IMR-90 (cell line): ENCODE measurements around the gene SLC1A1. TPM values are rescaled to one million over a fixed set of nuclear protein-coding genes. Genes with fewer than 3 reads are reported as not detected.

ENCODE experiments used
- ATAC-seq: fragments of 200-7000 bp; cut with Tn5 transposase; 2 replicates; pipeline ENCODE4 v1.9.1; 2020; ENCODE audit warnings: low read depth, mild to moderate bottlenecking, moderate library complexity
- BruUV-seq: library from RNA; stranded (reverse); fragments of 400-500 nt; replicated peaks from 2 replicates; lab custom pipeline; 2021; lab: Mats Ljungman, UMichigan
- CTCF ChIA-PET: fragments of 300-600 bp; formaldehyde crosslinking; extraction: SDS; loops from one replicate; lab custom pipeline; 2021; ENCODE audit warnings: antibody characterized with exemption; lab: Yijun Ruan, JAX
- POLR2A ChIA-PET: fragments of 300-600 bp; sonication (Branson Sonifier 250); formaldehyde crosslinking; loops from one replicate; lab custom pipeline; 2022; ENCODE audit warnings: antibody characterized with exemption; ENCODE audit not compliant: unreplicated experiment; lab: Charles Lee
- DNase-seq: peaks from one replicate; pipeline ENCODE4 v3.0.0; 2013
- H2AFZ ChIP-seq: replicated peaks from 2 replicates; pipeline ENCODE3; 2013; ENCODE audit warnings: low read length, mild to moderate bottlenecking; ENCODE audit not compliant: poor library complexity
- H2AK5ac ChIP-seq: 2 replicates; pipeline ENCODE4 v1.6.1; 2013; ENCODE audit warnings: low read depth, low read length, inconsistent platforms
- H2AK9ac ChIP-seq: replicated peaks from 2 replicates; pipeline ENCODE3; 2013; ENCODE audit warnings: mild to moderate bottlenecking, low read depth, low read length, moderate library complexity; ENCODE audit not compliant: poor library complexity
- H2BK120ac ChIP-seq: 2 replicates; pipeline ENCODE4 v1.6.1; 2013; ENCODE audit warnings: low read depth, low read length, inconsistent platforms
- H2BK15ac ChIP-seq: 3 replicates; pipeline ENCODE4 v1.6.1; 2013; ENCODE audit warnings: low read depth, low read length, inconsistent platforms
- H2BK20ac ChIP-seq: 2 replicates; pipeline ENCODE4 v1.6.1; 2013; ENCODE audit warnings: low read depth, mild to moderate bottlenecking, inconsistent platforms, low read length, moderate library complexity
- H2BK5ac ChIP-seq: 2 replicates; pipeline ENCODE4 v1.6.1; 2013; ENCODE audit warnings: mild to moderate bottlenecking, low read depth, low read length, inconsistent platforms; ENCODE audit not compliant: poor library complexity, severe bottlenecking
- H3K14ac ChIP-seq: replicated peaks from 2 replicates; pipeline ENCODE4 v1.6.1; 2013; ENCODE audit warnings: low read depth, low read length, inconsistent platforms
- H3K18ac ChIP-seq: 2 replicates; pipeline ENCODE4 v1.6.1; 2013; ENCODE audit warnings: low read depth, low read length, control low read depth
- H3K23ac ChIP-seq: 2 replicates; pipeline ENCODE4 v1.6.1; 2013; ENCODE audit warnings: low read depth, low read length, inconsistent platforms
- H3K27ac ChIP-seq: 2 replicates; pipeline ENCODE4 v1.5.1; 2013; ENCODE audit warnings: mild to moderate bottlenecking, control low read depth, low read length; ENCODE audit not compliant: insufficient read depth
- H3K27me3 ChIP-seq: 2 replicates; pipeline ENCODE4 v1.6.1; 2013; ENCODE audit warnings: low read length; ENCODE audit not compliant: control insufficient read depth, insufficient read depth
- H3K36me3 ChIP-seq: 2 replicates; pipeline ENCODE4 v1.6.1; 2013; ENCODE audit warnings: low read length, mixed read lengths; ENCODE audit not compliant: control insufficient read depth, insufficient read depth
- H3K4ac ChIP-seq: 2 replicates; pipeline ENCODE4 v1.6.1; 2013; ENCODE audit warnings: low read depth, low read length, inconsistent platforms
- H3K4me1 ChIP-seq: 2 replicates; pipeline ENCODE4 v1.6.1; 2013; ENCODE audit warnings: low read length, mixed read lengths; ENCODE audit not compliant: control insufficient read depth, insufficient read depth
- H3K4me2 ChIP-seq: 2 replicates; pipeline ENCODE4 v1.6.1; 2013; ENCODE audit warnings: low read depth, mild to moderate bottlenecking, control low read depth, low read length, moderate library complexity
- H3K4me3 ChIP-seq: 2 replicates; pipeline ENCODE4 v1.5.1; 2013; ENCODE audit warnings: low read depth, mild to moderate bottlenecking, control low read depth, low read length, moderate library complexity; ENCODE audit not compliant: insufficient read depth
- H3K56ac ChIP-seq: 2 replicates; pipeline ENCODE4 v1.6.1; 2013; ENCODE audit warnings: low read length, inconsistent platforms; ENCODE audit not compliant: insufficient read depth; ENCODE audit errors: extremely low read depth
- H3K79me1 ChIP-seq, 2 experiments: 2 replicates each; pipeline ENCODE4 v1.6.1; 2013; ENCODE audit warnings: low read length in 2 of 2, inconsistent platforms in 1 of 2, low read depth in 1 of 2
- H3K9ac ChIP-seq: 2 replicates; pipeline ENCODE4 v1.6.1; 2013; ENCODE audit warnings: low read depth, low read length, control low read depth
- H3K9me1 ChIP-seq: 2 replicates; pipeline ENCODE4 v1.6.1; 2013; ENCODE audit warnings: low read length, inconsistent platforms; ENCODE audit not compliant: insufficient read depth
- H3K9me3 ChIP-seq: 2 replicates; pipeline ENCODE4 v1.6.1; 2013; ENCODE audit warnings: low read length; ENCODE audit not compliant: control insufficient read depth, insufficient read depth
- H4K20me1 ChIP-seq: 2 replicates; pipeline ENCODE4 v1.6.1; 2013; ENCODE audit warnings: low read length, inconsistent platforms; ENCODE audit not compliant: insufficient read depth
- H4K5ac ChIP-seq: 2 replicates; pipeline ENCODE4 v1.6.1; 2013; ENCODE audit warnings: mild to moderate bottlenecking, low read depth, low read length, control low read depth
- H4K8ac ChIP-seq, 2 experiments: 2 replicates each; pipeline ENCODE4 v1.6.1; 2013; ENCODE audit warnings: low read depth in 2 of 2, low read length in 2 of 2, control low read depth in 1 of 2, inconsistent platforms in 1 of 2
- H4K91ac ChIP-seq: 2 replicates; pipeline ENCODE4 v1.6.1; 2013; ENCODE audit warnings: low read depth, low read length, inconsistent platforms; ENCODE audit not compliant: insufficient read depth
- BHLHE40 ChIP-seq: fragments of 150-350 bp; IDR thresholded peaks from 2 replicates; pipeline ENCODE4 v1.6.1; 2016; ENCODE audit warnings: mild to moderate bottlenecking, low read depth, low read length
- CEBPB ChIP-seq: IDR thresholded peaks from 2 replicates; pipeline ENCODE4 v1.6.1; 2012; ENCODE audit warnings: low read depth, low read length, improper control_type of control experiment
- CHD1 ChIP-seq: IDR thresholded peaks from 2 replicates; pipeline ENCODE4 v1.6.1; 2012; ENCODE audit warnings: low read depth, low read length, improper control_type of control experiment
- FOS ChIP-seq: fragments of 150-350 bp; IDR thresholded peaks from 2 replicates; pipeline ENCODE4 v1.6.1; 2016; ENCODE audit warnings: low read depth, low read length
- MAFK ChIP-seq: IDR thresholded peaks from 2 replicates; pipeline ENCODE4 v1.6.1; 2012; ENCODE audit warnings: low read depth, low read length, improper control_type of control experiment
- MAZ ChIP-seq: IDR thresholded peaks from 2 replicates; pipeline ENCODE4 v1.6.1; 2012; ENCODE audit warnings: low read depth, mild to moderate bottlenecking, low read length, improper control_type of control experiment, moderate library complexity, borderline replicate concordance
- MXI1 ChIP-seq: IDR thresholded peaks from 2 replicates; pipeline ENCODE4 v1.6.1; 2012; ENCODE audit warnings: low read depth, mild to moderate bottlenecking, low read length, moderate library complexity, borderline replicate concordance
- POLR2A ChIP-seq: IDR thresholded peaks from 2 replicates; pipeline ENCODE4 v1.6.1; 2012; ENCODE audit warnings: mild to moderate bottlenecking, low read depth, low read length
- RAD21 ChIP-seq: IDR thresholded peaks from 2 replicates; pipeline ENCODE4 v1.6.1; 2012; ENCODE audit warnings: low read length, improper control_type of control experiment
- RFX5 ChIP-seq: IDR thresholded peaks from 2 replicates; pipeline ENCODE4 v1.8.0; 2012; ENCODE audit warnings: low read depth, mild to moderate bottlenecking, low read length, moderate library complexity
- SMC3 ChIP-seq: fragments of 150-350 bp; IDR thresholded peaks from 2 replicates; pipeline ENCODE4 v1.6.1; 2016; ENCODE audit warnings: low read depth, mild to moderate bottlenecking, antibody characterized with exemption, low read length, moderate library complexity
- WGBS, 2 experiments: methylation state at CpG; one replicate each; pipeline versions ENCODE4 v1.1.5 to v1.1.7; 2013; ENCODE audit warnings: missing lambda C conversion rate in 2 of 2; ENCODE audit not compliant: insufficient read length in 1 of 2; ENCODE audit errors: extremely low coverage in 2 of 2; 5-methylcytosine and 5-hydroxymethylcytosine counted together
- dilution Hi-C: fragments of 300-500 bp; cut with HindIII; formaldehyde crosslinking; loops from one replicate; pipeline ENCODE4 v1.14.3; 2018; ENCODE audit warnings: low sequenced_read_pairs; ENCODE audit not compliant: unreplicated experiment
- in situ Hi-C: fragments of 300-500 bp; cut with MboI; formaldehyde crosslinking; loops from 3 replicates; pipeline ENCODE4 v1.14.3; 2019; ENCODE audit warnings: low sequenced_read_pairs, inconsistent platforms, mixed read lengths
- intact Hi-C: fragments of 100-400 bp; cut with micrococcal nuclease; formaldehyde crosslinking; loops from 2 replicates; pipeline ENCODE4 v1.10.0; 2022
- polyA plus RNA-seq, 3 experiments: library from polyadenylated mRNA; depleted of rRNA; stranded (reverse); fragments of >200 nt; gene quantifications; 2 replicates each; pipeline ENCODE4 v1.2.3, GENCODE V29; 2012; ENCODE audit warnings: low replicate concordance in 1 of 3
- total RNA-seq: library from RNA; depleted of rRNA; stranded (reverse); fragments of >200 nt; gene quantifications from 2 replicates; pipeline ENCODE4 v1.2.3, GENCODE V29; 2012
- TF ChIP-seq, protein P1 (sequence below): conservative IDR thresholded peaks from 2 replicates; pipeline ENCODE4 v1.5.1; 2012; ENCODE audit warnings: mild to moderate bottlenecking, low read depth, low read length, improper control_type of control experiment
- TF ChIP-seq, protein P2 (sequence below): fragments of 150-350 bp; IDR thresholded peaks from 2 replicates; pipeline ENCODE4 v1.6.1; 2016; ENCODE audit warnings: low read depth, mild to moderate bottlenecking, low read length, moderate library complexity, borderline replicate concordance
- TF ChIP-seq, protein P3 (sequence below): fragments of 150-350 bp; IDR thresholded peaks from 2 replicates; pipeline ENCODE4 v1.6.1; 2017; ENCODE audit warnings: mild to moderate bottlenecking, antibody characterized with exemption, low read length, low read depth

SLC1A1 gene
- total and polyA plus RNA-seq, 2 of the 4 experiments (the other 2 are of a cell fraction): 2.2 to 4.1 TPM

DNA sequence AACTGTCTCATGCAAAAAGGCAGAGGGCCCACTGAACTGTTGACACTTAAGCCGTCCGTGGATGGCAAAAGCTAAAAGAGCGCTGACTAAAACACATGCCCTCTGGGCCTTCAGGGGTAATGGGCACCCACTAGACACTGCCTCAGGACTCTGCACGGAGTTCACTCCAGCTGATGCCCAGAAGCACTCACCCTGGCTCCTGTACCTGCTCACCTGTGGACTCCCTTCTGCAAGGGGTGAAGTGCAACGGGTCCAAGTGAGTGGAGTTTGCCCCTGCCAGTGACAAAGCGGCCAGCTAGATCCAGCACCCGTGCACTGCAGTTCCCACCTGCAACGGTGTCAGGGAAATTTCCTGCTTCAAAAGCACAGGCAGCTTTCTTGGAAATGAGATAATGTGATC, 50.2 kb downstream of the SLC1A1 start:
- dilution Hi-C loops: no loop called here
- H2BK5ac ChIP-seq: no peak overlapping the region
- H4K20me1 ChIP-seq: no peaks in the 10 kb centered on the region
- intact Hi-C loops: no loop called here
- H3K27me3 ChIP-seq: no peaks in the 10 kb centered on the region
- H4K91ac ChIP-seq: no peak overlapping the region
- TF ChIP-seq, protein P1, sequence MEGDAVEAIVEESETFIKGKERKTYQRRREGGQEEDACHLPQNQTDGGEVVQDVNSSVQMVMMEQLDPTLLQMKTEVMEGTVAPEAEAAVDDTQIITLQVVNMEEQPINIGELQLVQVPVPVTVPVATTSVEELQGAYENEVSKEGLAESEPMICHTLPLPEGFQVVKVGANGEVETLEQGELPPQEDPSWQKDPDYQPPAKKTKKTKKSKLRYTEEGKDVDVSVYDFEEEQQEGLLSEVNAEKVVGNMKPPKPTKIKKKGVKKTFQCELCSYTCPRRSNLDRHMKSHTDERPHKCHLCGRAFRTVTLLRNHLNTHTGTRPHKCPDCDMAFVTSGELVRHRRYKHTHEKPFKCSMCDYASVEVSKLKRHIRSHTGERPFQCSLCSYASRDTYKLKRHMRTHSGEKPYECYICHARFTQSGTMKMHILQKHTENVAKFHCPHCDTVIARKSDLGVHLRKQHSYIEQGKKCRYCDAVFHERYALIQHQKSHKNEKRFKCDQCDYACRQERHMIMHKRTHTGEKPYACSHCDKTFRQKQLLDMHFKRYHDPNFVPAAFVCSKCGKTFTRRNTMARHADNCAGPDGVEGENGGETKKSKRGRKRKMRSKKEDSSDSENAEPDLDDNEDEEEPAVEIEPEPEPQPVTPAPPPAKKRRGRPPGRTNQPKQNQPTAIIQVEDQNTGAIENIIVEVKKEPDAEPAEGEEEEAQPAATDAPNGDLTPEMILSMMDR: no peak
- TF ChIP-seq FOS (no peak), CHD1 (no peak), RFX5 (no peak), RAD21 (no peak), MXI1 (no peak), BHLHE40 (no peak), CEBPB (no peak), MAFK (no peak), SMC3 (no peak), MAZ (no peak), POLR2A (no peak)
- TF ChIP-seq, protein P2, sequence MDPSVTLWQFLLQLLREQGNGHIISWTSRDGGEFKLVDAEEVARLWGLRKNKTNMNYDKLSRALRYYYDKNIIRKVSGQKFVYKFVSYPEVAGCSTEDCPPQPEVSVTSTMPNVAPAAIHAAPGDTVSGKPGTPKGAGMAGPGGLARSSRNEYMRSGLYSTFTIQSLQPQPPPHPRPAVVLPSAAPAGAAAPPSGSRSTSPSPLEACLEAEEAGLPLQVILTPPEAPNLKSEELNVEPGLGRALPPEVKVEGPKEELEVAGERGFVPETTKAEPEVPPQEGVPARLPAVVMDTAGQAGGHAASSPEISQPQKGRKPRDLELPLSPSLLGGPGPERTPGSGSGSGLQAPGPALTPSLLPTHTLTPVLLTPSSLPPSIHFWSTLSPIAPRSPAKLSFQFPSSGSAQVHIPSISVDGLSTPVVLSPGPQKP: no peak
- TF ChIP-seq, protein P3, sequence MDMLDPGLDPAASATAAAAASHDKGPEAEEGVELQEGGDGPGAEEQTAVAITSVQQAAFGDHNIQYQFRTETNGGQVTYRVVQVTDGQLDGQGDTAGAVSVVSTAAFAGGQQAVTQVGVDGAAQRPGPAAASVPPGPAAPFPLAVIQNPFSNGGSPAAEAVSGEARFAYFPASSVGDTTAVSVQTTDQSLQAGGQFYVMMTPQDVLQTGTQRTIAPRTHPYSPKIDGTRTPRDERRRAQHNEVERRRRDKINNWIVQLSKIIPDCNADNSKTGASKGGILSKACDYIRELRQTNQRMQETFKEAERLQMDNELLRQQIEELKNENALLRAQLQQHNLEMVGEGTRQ: no peak
- H3K79me1 ChIP-seq: no peaks in the 10 kb centered on the region
- H2BK120ac ChIP-seq: no peak overlapping the region
- H4K8ac ChIP-seq: no peak overlapping the region
- DNase-seq (no peak), ATAC-seq (no peak)
- H3K4me1 ChIP-seq: no peaks in the 10 kb centered on the region
- in situ Hi-C loops: no loop called here
- no peak overlapping the region for H3K4me3 ChIP-seq
- H3K9me1 ChIP-seq: no peaks in the 10 kb centered on the region
- CTCF ChIA-PET: no interaction called here
- H3K4ac ChIP-seq: no peak overlapping the region
- no peak overlapping the region for H3K56ac ChIP-seq
- no peak overlapping the region for H4K5ac ChIP-seq
- H3K27ac ChIP-seq: no peak overlapping the region
- no peak overlapping the region for H2AK5ac ChIP-seq
- POLR2A ChIA-PET: no interaction called here
- H3K9ac ChIP-seq: no peak overlapping the region
- WGBS, 2 experiments: 100% methylated on average over 2 of the region's 8 CpGs; no CpG with 5 or more reads in 1 of the 2 experiments
- no peak overlapping the region for H2BK15ac ChIP-seq
- no peak overlapping the region for H3K14ac ChIP-seq
- H3K9me3 ChIP-seq: peaks cover 4% of the 10 kb centered on the region; the same call in 1 of the 2 replicates
- H2AK9ac ChIP-seq: no peak overlapping the region
- no peak overlapping the region for H2AFZ ChIP-seq
- H3K23ac ChIP-seq: no peak overlapping the region
- no peak overlapping the region for H3K4me2 ChIP-seq
- no peak overlapping the region for H3K18ac ChIP-seq
- no peaks in the 10 kb centered on the region for H3K36me3 ChIP-seq
- no TSS peak for BruUV-seq
- H2BK20ac ChIP-seq: no peak overlapping the region
